Fibroblast of lung (primary cell): Measurements from ENCODE around the gene MACROD2.

Experiments
- CTCF ChIP-seq, 2 donors: IDR thresholded peaks in 1 of 2; conservative IDR thresholded peaks in 1 of 2; 1 replicate in 1 of 2; 2 replicates in 1 of 2; pipeline ENCODE4 v1.5.1; 2011 to 2012; ENCODE audit warnings: low read length in 2 of 2, control low read depth in 1 of 2, inconsistent platforms in 1 of 2, low read depth in 1 of 2, mild to moderate bottlenecking in 1 of 2
- EZH2 ChIP-seq: IDR thresholded peaks from 2 replicates; pipeline ENCODE4 v1.5.1; 2012; ENCODE audit warnings: low read length, control low read depth, mild to moderate bottlenecking; ENCODE audit errors: missing control alignments

GRCh38 chr20:14800707-14801425, 805.5 kb downstream of the MACROD2 start:
- no peak for TF ChIP-seq EZH2
- no peak for TF ChIP-seq CTCF (conservative IDR thresholded peaks at IDR 0.05 in 1 of 2, IDR thresholded peaks at IDR 0.05 in 1 of 2; ENCODE audit: low read depth in 1 of 2, low read length in 2 of 2)
